Mucosa of stomach (tissue), 1 donor: ENCODE data around the gene CRADD.

Experiments used
- H3K27me3 ChIP-seq: one replicate; pipeline ENCODE4 v1.7.0; 2013; ENCODE audit warnings: mild to moderate bottlenecking, low read length; ENCODE audit not compliant: control insufficient read depth, insufficient read depth
- H3K36me3 ChIP-seq: one replicate; pipeline ENCODE4 v1.7.0; 2013; ENCODE audit warnings: low read length; ENCODE audit not compliant: control insufficient read depth, insufficient read depth
- H3K4me1 ChIP-seq: one replicate; pipeline ENCODE4 v1.7.0; 2013; ENCODE audit warnings: mild to moderate bottlenecking, low read length; ENCODE audit not compliant: control insufficient read depth, insufficient read depth
- H3K4me3 ChIP-seq: one replicate; pipeline ENCODE4 v1.7.0; 2013; ENCODE audit warnings: low read length
- H3K9ac ChIP-seq: one replicate; pipeline ENCODE4 v1.7.0; 2013; ENCODE audit warnings: mild to moderate bottlenecking, low read length, moderate library complexity
- H3K9me3 ChIP-seq: one replicate; pipeline ENCODE4 v1.7.0; 2013; ENCODE audit warnings: mild to moderate bottlenecking, low read length, moderate library complexity; ENCODE audit not compliant: control insufficient read depth
- donor health status: Pancreatic carcinoma.

CRADD gene

DNA sequence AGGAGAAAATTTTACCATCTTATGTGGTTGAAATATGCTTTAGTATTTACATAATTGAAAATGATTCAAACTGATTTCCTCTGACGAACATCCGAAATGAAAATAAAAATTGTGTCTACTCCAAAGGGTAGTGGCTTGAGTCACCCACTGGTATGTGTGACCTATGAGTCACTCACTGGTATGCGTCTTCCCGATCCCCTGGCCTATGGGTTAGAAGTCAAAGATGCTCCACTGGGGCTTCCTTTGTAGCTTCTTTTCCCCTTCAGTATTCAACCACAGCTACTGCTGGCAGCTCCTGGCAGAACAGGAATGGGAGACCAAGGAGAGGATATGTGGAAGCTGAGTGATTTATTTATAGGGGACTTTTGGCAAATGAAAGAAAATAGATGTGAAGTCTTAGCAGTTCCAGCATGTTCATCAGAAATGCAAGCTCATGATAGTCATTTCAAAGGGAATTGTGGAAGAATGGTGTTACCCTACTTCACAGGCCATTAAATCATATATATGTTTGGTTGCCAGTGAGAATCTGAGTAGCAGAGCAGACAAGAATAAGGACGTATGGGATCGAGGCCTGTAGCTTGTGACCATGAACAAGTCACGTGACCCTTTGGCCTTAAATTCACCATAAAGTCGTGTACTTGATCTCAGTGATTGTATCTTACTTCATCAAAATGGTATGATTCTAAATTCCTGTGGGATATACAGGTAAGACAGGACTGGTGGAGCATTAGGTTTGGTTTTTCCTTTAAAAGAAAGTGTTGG lies 108.3 kb downstream of the CRADD start:
- Histone ChIP-seq H3K4me1 (peaks cover 19% of the 10 kb centered on the region), H3K4me3 (no peak overlapping the region), H3K27me3 (no peaks in the 10 kb centered on the region), H3K9ac (no peak overlapping the region), H3K36me3 (no peaks in the 10 kb centered on the region), H3K9me3 (no peaks in the 10 kb centered on the region)

GRCh38 chr12:93786656-93787397 lies 109.7 kb downstream of the CRADD start:
- peaks cover 19% of the 10 kb centered on the region for H3K4me1 ChIP-seq
- H3K9me3 ChIP-seq: no peaks in the 10 kb centered on the region
- H3K9ac ChIP-seq: no peak overlapping the region
- H3K27me3 ChIP-seq: no peaks in the 10 kb centered on the region
- no peak overlapping the region for H3K4me3 ChIP-seq
- no peaks in the 10 kb centered on the region for H3K36me3 ChIP-seq

DNA sequence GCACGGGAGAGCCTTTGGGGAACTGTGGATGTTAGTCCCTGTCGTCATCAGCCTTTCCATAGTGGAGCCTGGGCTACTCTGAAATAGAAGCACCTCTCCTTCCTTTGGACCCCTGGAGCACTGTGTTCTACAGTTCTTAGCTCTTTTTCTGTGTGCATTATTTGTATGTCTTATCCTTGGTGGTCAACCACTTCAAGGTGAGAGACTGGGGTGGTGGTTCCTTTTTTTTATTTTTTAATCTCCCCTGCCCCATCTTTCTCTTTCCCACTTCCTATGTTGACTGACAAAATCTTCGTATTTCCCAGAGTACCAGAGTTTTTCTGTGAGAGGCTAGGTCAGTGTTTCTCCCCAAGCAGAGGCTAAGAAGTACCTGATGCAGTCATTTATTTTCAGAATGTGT lies 111.7 kb downstream of the CRADD start:
- Histone ChIP-seq H3K36me3 (no peaks in the 10 kb centered on the region), H3K4me3 (no peak overlapping the region), H3K27me3 (no peaks in the 10 kb centered on the region), H3K9me3 (no peaks in the 10 kb centered on the region), H3K4me1 (peaks cover 17% of the 10 kb centered on the region), H3K9ac (no peak overlapping the region)

GRCh38 chr12:93789767-93790166 lies 112.6 kb downstream of the CRADD start:
- H3K27me3 ChIP-seq: no peaks in the 10 kb centered on the region
- peaks cover 8% of the 10 kb centered on the region for H3K4me1 ChIP-seq
- no peak overlapping the region for H3K9ac ChIP-seq
- H3K4me3 ChIP-seq: no peak overlapping the region
- H3K9me3 ChIP-seq: no peaks in the 10 kb centered on the region
- no peaks in the 10 kb centered on the region for H3K36me3 ChIP-seq

DNA sequence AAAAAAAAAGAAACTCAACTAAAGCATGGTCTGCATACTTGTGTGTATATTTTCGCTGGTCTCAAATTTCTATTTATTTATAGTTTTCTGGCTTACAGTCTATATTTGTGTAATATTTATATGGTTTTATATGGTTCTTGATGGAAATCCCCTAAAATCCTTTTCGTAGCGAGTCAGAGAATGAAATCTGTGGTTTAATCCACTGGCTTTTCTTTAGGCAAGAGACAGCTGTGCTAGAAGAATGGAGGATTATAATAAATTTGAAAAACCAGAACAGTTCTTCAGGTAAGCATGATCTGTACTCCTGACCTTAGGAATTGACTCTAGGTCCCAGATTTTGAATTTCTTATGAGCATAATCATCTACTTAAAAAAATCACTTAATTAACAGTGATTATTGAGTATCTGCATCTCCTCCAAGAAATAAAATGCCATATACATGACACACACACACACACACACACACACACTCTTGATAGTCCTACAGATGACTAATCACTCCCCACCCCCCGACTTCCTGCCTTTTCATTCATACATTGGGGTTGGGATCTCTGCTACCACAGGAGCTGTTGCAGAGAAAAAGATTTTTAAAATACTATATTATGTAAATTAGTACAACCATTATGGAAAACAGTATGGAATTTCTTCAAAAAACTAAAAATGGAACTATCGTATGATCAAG lies 113.4 kb downstream of the CRADD start:
- Histone ChIP-seq H3K9me3 (no peaks in the 10 kb centered on the region), H3K36me3 (no peaks in the 10 kb centered on the region), H3K4me3 (no peak overlapping the region), H3K9ac (no peak overlapping the region), H3K4me1 (peaks cover 2% of the 10 kb centered on the region), H3K27me3 (no peaks in the 10 kb centered on the region)

DNA sequence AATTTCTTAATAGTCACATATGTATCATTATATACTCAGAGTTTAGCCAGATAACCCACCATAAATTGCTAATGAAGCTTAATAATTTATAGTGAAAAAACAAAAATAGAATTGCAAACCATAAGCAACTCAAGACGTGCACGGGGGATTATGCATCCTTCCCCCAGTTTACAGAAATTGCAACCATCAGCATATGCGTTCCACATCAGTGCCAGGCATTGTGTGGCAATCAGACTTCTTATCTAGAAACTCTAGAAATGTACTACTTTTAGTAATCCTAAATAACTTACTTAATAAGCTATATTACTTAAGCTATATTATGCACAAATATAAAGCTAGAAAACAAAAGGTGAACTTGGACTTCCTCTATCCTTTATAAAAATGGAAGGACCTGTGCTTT lies 115.8 kb downstream of the CRADD start:
- no peaks in the 10 kb centered on the region for H3K36me3 ChIP-seq
- H3K9me3 ChIP-seq: no peaks in the 10 kb centered on the region
- H3K9ac ChIP-seq: no peak overlapping the region
- H3K4me3 ChIP-seq: no peak overlapping the region
- H3K27me3 ChIP-seq: no peaks in the 10 kb centered on the region
- H3K4me1 ChIP-seq: no peaks in the 10 kb centered on the region

- H3K9ac ChIP-seq: no peak overlapping the region
Measured at GRCh38 chr12:93793983-93794382, 116.8 kb downstream of the CRADD start.

GRCh38 chr12:93794738-93795137 lies 117.6 kb downstream of the CRADD start:
- no peaks in the 10 kb centered on the region for H3K4me1 ChIP-seq
- H3K4me3 ChIP-seq: no peak overlapping the region
- H3K27me3 ChIP-seq: no peaks in the 10 kb centered on the region
- no peaks in the 10 kb centered on the region for H3K9me3 ChIP-seq
- H3K9ac ChIP-seq: no peak overlapping the region
- no peaks in the 10 kb centered on the region for H3K36me3 ChIP-seq

More at GRCh38 chr12:93793983-93794382, 116.8 kb downstream of the CRADD start:
- Histone ChIP-seq H3K27me3 (no peaks in the 10 kb centered on the region), H3K4me3 (no peak overlapping the region), H3K9me3 (no peaks in the 10 kb centered on the region), H3K4me1 (no peaks in the 10 kb centered on the region), H3K36me3 (no peaks in the 10 kb centered on the region)

DNA sequence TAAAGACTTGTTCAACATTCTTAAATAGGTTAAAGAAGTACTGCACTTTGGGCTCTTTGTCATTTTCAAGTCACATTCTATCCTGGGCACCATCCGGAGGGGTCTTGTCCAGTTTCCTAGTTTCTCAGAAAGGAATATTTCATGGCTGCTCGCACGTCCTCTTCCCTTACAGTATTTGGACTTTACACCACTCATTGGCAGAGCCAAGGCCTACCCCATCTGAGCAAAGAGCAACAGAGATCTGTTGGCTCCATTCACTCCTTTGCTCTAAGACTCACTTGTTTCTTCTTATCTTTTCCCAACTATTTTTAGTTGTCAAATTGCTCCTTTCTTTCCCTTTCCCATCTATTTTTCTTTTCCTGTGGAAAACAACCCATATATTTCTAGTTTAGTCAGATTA lies 118.2 kb downstream of the CRADD start:
- Histone ChIP-seq H3K27me3 (no peaks in the 10 kb centered on the region), H3K9me3 (no peaks in the 10 kb centered on the region), H3K4me1 (no peaks in the 10 kb centered on the region), H3K4me3 (no peak overlapping the region), H3K36me3 (no peaks in the 10 kb centered on the region), H3K9ac (no peak overlapping the region)

GRCh38 chr12:93796729-93797128 lies 119.6 kb downstream of the CRADD start:
- Histone ChIP-seq H3K4me1 (no peaks in the 10 kb centered on the region), H3K36me3 (no peaks in the 10 kb centered on the region), H3K9ac (no peak overlapping the region), H3K4me3 (no peak overlapping the region), H3K27me3 (no peaks in the 10 kb centered on the region), H3K9me3 (no peaks in the 10 kb centered on the region)

DNA sequence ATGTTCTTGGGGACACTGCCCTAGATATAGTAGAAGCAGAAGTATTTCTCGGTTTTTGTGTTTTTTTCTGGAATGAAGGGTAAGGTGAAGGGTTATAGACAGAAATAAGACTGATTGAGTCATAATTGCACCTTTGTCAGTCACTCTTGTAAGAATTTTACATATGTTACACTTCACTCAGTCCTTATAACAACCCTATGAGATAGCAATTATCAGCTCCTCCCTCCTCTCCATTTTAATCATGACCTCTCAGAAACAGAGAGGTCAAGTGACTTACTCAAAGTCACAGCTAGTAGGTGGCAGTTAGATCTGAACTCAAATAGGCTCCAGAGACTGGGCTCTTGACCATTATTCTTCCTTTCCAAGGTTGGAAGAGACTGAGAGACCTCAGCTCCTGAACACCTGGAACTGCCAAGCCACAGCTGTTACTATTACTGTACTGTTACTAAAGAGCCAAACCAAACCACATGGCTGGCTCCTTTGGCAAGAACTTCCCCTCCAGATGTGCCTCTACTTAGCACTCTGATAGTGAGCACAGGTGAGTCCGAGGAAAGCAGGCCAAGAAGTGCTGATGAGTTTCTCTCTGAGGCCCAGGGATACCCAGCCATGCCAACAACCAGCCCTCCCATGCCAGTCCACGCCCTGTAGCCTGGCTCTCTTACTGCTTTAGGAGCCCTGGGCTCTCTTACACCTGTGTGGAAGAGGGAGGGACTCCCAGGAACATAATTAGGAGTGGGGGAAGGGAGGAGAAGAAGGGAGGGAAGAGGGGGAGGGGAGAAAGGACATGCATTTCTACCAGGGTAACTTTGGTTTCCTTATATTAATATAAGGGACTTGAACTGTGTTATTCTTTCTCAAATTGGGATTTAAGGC lies 121.3 kb downstream of the CRADD start:
- Histone ChIP-seq H3K4me1 (no peaks in the 10 kb centered on the region), H3K9me3 (no peaks in the 10 kb centered on the region), H3K36me3 (no peaks in the 10 kb centered on the region), H3K4me3 (no peak overlapping the region), H3K9ac (no peak overlapping the region), H3K27me3 (no peaks in the 10 kb centered on the region)
